ENCODE measurements around the gene TOP1.
"Not testable (repeated sequence)": the region's sequence is repeated elsewhere in the genome, so short reads cannot be mapped to it uniquely, and the experiment has no call there.

The TOP1 gene

DNA sequence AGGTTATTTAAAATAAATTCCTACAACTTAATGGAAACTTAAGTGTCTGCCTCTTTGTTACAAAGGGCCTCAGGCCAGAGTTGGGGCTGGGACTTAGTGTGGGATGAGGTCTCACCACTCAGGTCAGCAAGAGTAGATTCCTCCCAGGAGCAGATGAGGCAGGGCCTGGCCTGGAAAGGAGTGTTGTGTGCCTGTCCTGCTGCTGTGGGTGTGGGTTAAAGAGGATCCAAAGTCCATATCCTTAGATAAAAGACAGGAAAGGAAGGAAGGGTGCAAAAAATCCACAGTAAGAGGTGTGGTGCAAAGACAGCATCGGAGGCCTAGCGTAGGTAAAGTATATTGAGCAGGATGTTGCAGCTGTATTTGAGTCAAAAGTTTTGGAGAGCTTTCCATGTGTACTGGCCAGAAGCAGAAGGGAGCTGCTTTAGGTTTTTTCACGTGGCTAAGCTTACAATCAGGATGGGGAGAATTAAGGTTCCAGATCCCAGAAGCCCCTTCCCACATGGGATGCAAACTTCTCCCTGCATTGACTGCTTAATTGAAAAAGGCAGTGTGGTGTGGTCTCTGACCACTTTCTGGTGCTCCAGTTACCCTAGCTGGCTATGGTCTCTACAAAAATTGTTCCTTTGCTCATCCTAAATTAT, 96.0 kb downstream of the TOP1 start:
- POLR2A ChIA-PET = no interaction called here
- TF ChIP-seq, protein P1, sequence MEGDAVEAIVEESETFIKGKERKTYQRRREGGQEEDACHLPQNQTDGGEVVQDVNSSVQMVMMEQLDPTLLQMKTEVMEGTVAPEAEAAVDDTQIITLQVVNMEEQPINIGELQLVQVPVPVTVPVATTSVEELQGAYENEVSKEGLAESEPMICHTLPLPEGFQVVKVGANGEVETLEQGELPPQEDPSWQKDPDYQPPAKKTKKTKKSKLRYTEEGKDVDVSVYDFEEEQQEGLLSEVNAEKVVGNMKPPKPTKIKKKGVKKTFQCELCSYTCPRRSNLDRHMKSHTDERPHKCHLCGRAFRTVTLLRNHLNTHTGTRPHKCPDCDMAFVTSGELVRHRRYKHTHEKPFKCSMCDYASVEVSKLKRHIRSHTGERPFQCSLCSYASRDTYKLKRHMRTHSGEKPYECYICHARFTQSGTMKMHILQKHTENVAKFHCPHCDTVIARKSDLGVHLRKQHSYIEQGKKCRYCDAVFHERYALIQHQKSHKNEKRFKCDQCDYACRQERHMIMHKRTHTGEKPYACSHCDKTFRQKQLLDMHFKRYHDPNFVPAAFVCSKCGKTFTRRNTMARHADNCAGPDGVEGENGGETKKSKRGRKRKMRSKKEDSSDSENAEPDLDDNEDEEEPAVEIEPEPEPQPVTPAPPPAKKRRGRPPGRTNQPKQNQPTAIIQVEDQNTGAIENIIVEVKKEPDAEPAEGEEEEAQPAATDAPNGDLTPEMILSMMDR (IDR thresholded peaks at IDR 0.05; ENCODE audit: insufficient read depth, low read length, missing control alignments) = no peak

DNA sequence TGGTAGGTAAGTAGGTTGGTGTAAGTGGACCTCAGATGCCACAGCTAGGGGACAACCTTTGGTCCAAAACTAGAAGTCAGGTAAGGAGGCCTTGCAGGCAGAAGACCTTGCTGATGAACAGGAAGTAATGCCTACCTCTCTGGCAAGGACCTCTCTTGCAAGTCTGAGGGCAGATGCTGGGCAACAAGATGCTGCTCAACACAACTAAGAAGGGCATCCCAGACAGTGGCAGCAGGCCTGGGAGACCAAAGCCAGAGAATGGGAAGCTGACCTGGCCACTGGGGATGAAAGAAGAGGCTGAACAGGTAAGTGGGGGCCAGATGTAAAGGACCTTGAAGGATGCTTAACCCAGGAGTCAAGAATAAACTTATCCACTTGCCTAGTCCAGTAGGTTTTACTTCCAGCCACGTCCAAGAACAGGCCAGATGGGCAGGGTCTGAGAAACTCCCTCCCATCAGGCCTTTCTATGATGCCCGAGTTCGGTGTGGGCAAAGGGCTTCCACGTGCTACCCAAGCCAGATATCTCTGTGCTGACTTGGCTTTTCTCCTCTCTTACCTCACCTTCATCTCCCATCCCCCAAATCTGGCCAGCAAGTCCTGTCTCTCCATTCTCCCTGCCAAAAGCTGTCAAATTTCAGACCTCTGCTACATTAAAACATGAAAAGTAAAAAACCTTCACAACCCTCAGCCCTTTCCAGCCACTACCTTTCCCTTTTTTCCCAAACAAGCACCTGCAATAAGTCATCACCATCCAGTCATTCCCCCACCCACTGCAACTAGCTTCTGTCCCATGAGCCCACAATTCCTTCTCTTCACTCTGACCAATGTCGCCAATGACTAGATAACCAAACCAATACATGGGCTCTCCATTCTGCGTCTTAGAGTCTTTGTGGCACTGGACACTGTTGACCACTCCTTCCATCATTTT, 97.2 kb downstream of the TOP1 start:
- TF ChIP-seq, protein P1 (IDR thresholded peaks at IDR 0.05; ENCODE audit: insufficient read depth, low read length, missing control alignments) = no peak
- no peak overlapping the region for H3K4me3 ChIP-seq (ENCODE audit: low read depth, low read length)
- CTCF ChIA-PET = interaction anchor here (0.8 to 1.3 kb wide), 6 partner anchors 10 to 214 kb away, joined by 3 to 6 read pairs (median 3); no protein-coding TSS in a partner anchor
- POLR2A ChIA-PET = no interaction called here
- DNase-seq (ENCODE audit: low read depth, low spot score) = no peak

More for the DNA sequence above, 96.0 kb downstream of the TOP1 start:
- CTCF ChIA-PET = interaction anchor here (0.8 to 1.3 kb wide), 6 partner anchors 11 to 286 kb away, joined by 3 read pairs; no protein-coding TSS in a partner anchor
- H3K4me3 ChIP-seq (ENCODE audit: low read depth, low read length) = no peak overlapping the region
- DNase-seq (ENCODE audit: low read depth, low spot score) = no peak

DNA sequence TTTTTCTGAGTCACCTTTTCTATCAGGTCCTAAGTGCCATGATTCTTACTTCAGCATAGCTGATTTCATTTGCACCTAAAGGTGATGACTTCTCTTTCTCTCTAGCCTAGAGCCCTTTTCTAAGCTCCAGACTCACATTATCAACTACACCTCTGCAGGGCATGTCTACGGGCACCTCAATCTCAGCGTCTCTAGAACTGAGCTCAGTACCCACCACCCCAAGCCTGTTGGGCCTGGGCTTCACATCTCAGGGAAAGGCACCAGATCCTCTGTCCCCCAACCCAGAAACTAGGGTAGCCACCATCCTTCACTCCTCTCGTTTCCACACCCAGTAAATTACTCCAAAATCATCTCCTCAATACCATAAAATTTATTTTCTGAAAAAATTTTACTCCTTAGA, 98.1 kb downstream of the TOP1 start:
- CTCF ChIA-PET = interaction anchor here (1.1 to 1.5 kb wide), 3 partner anchors 159 to 214 kb away, joined by 3 to 6 read pairs (median 5); partner anchors contain the start of gene LPIN3
- no peak for DNase-seq (ENCODE audit: low read depth, low spot score)
- no peak overlapping the region for H3K4me3 ChIP-seq (ENCODE audit: low read depth, low read length)
- TF ChIP-seq, protein P1 (IDR thresholded peaks at IDR 0.05; ENCODE audit: insufficient read depth, low read length, missing control alignments) = no peak
- POLR2A ChIA-PET = no interaction called here

GRCh38 chr20:41128317-41128716, 99.7 kb downstream of the TOP1 start:
- POLR2A ChIA-PET; H3K4me3 ChIP-seq (ENCODE audit: low read depth, low read length); DNase-seq (ENCODE audit: low read depth, low spot score); CTCF ChIA-PET: not testable (repeated sequence)

- DNase-seq (ENCODE audit: low read depth, low spot score) = no peak
- TF ChIP-seq, protein P1 (IDR thresholded peaks at IDR 0.05; ENCODE audit: insufficient read depth, low read length, missing control alignments) = no peak
- no peak overlapping the region for H3K4me3 ChIP-seq (ENCODE audit: low read depth, low read length)
- ChIA-PET CTCF (interaction anchor here (0.8 to 2.6 kb wide), 4 partner anchors 12 to 242 kb away, joined by 3 to 15 read pairs (median 3); no protein-coding TSS in a partner anchor), POLR2A (no interaction called here)
Observed at GRCh38 chr20:41131594-41132387, 103.2 kb downstream of the TOP1 start.

- POLR2A ChIA-PET; DNase-seq (ENCODE audit: low read depth, low spot score); H3K4me3 ChIP-seq (ENCODE audit: low read depth, low read length): not testable (repeated sequence)
- CTCF ChIA-PET = interaction anchor here (0.6 to 2.6 kb wide), 5 partner anchors 13 to 207 kb away, joined by 3 to 15 read pairs (median 3); no protein-coding TSS in a partner anchor
Observed at GRCh38 chr20:41132388-41132775, 103.8 kb downstream of the TOP1 start.

Data from AG04449 (cell line).